C4-2B (cell line): ENCODE data around the gene RBBP8NL.

Source experiments
- H3K27ac ChIP-seq: fragments of 450-650 bp; 2 replicates; pipeline ENCODE4 v1.5.1; 2017
- ZFX ChIP-seq: fragments of 450-650 bp; IDR thresholded peaks from 2 replicates; pipeline ENCODE4 v1.6.1; 2017
- TF ChIP-seq, protein P1 (sequence below): fragments of 450-650 bp; conservative IDR thresholded peaks from 2 replicates; pipeline ENCODE4 v1.5.1; 2017; ENCODE audit warnings: mild to moderate bottlenecking

RBBP8NL gene

DNA sequence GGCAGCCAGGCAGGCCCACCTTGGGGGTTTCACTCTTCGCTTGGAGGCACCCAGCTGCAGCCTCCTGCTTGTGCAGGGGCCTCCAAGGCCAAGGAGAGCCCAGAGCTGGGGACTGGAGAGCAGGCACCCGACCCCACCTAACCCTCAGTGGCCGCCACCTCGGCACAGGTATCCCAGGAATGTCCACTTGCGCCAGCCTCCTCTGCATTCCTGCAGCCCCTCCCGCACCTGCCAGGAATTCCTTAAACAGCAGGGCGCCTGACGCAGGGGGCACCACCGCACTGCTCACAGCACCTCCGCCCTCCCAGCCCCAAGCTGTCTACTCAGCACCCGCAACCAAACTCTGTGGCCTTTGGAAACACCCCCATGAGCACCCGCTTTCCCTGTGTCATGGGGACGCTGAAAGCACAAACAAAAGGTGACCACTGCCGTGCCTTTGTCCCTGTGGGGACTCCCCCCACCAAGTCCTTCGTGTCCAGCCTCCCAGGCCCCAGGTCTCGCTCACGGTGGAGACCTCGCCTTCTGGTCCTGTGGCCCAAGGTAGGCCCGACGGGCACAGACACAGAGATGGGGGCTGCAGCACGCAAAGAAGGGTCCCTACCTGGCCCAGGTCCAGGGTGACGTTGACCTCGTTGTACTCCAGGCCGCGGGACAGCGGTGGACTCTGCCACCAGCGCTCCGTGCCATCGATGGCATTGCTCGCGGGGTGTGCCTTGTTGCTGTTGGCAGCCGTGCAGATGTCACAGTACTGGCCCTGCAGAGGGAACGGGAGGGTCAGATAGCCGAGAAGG is 65.3 kb downstream of the RBBP8NL start:
- H3K27ac ChIP-seq: no peak overlapping the region
- TF ChIP-seq, protein P1, sequence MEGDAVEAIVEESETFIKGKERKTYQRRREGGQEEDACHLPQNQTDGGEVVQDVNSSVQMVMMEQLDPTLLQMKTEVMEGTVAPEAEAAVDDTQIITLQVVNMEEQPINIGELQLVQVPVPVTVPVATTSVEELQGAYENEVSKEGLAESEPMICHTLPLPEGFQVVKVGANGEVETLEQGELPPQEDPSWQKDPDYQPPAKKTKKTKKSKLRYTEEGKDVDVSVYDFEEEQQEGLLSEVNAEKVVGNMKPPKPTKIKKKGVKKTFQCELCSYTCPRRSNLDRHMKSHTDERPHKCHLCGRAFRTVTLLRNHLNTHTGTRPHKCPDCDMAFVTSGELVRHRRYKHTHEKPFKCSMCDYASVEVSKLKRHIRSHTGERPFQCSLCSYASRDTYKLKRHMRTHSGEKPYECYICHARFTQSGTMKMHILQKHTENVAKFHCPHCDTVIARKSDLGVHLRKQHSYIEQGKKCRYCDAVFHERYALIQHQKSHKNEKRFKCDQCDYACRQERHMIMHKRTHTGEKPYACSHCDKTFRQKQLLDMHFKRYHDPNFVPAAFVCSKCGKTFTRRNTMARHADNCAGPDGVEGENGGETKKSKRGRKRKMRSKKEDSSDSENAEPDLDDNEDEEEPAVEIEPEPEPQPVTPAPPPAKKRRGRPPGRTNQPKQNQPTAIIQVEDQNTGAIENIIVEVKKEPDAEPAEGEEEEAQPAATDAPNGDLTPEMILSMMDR: no peak
- TF ChIP-seq ZFX: no peak

DNA sequence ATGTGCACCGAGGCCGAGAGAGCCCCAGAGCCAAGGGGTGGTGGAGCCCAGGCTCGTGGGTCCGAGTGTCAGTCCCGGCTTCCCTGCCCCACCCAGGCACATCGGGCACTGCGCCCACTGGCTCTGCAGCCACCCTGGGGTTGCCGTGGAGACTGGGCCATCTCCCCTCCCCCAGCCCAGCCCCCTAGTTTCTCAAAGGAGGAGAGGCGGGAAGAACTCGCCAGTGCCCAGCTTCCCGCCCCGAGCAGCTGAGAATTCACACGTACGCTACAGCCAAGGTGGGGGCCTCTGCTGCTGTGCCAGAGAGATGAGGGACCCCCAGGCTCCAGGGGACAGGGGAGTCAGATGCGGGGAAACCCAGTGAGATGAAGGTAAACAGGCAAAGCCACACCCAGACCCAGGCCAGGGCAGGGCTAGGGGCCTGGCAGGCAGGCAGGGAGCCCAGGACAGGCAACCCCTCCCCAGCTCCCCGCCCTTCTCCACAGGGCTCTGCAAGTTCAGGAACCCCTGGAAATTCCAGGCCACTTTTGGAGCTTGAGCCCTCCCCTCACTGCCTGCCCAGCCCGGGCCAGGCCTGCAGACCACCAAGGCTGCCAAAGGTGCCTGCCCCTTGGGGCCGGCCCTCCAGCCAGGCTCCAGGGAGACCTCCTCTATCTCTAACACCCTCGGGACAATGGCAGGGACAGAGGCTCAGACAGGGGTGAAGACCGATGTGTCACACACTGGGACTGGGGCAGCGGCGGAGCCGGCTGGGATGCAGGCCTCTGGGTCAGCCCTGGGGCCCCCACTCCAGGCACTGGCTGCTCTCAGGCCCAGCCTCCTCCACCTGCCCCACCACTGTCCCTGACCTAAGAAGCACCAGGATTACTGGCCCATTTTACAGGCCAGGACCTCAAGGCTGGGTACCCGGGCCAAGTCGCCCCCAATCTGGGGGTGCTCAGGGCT is 66.2 kb downstream of the RBBP8NL start:
- H3K27ac ChIP-seq: no peak overlapping the region
- TF ChIP-seq, protein P1: no peak
- TF ChIP-seq ZFX: no peak
